ENCODE measurements around the gene THAP4.

THAP4 gene, protein sequence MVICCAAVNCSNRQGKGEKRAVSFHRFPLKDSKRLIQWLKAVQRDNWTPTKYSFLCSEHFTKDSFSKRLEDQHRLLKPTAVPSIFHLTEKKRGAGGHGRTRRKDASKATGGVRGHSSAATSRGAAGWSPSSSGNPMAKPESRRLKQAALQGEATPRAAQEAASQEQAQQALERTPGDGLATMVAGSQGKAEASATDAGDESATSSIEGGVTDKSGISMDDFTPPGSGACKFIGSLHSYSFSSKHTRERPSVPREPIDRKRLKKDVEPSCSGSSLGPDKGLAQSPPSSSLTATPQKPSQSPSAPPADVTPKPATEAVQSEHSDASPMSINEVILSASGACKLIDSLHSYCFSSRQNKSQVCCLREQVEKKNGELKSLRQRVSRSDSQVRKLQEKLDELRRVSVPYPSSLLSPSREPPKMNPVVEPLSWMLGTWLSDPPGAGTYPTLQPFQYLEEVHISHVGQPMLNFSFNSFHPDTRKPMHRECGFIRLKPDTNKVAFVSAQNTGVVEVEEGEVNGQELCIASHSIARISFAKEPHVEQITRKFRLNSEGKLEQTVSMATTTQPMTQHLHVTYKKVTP

DNA sequence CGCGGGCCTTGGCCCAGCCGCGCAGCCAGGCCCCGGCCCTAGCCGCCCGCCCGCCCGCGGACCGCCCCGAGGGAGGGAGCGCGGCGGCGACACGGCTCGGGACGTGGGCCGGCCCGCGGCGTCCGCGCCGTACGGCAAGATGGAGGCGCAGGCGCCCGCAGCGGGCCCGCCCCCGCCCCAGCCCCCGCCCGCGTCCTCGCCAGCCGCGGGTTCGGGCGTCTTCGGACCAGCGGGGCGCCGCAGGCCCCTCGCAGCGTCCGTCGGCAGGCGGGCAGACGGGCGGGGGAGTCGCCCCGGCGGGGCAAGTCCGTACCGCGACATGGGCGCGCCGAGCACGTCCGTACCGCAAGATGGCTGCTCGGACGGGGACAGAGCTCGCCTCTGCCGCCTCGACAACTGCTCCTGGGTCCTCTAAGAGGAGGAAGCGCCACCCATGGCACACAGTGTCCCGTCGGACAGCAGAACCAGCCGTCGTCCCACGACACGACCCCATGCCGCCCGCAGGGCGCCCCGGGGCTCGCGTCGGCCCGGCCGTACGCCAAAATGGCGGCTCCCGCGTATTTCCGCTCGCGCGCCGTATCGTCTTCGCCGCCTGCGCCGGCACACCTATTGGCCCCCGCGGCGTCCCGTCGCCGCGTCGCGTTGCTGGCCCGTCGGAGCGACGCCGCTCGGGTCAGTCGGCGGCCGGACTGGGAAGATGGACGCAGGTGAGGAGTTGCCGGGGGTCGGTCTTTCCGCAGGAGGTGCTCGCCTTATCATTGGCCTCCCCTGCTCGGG is at the start of gene THAP4, which contains the start of gene ATG4B:
Gene THAP4 (minus strand): TSS at position 141 of the 777 bp plus-strand sequence. CDS start 141 bp downstream, outside the sequence.
Gene ATG4B (plus strand): TSS at position 676 of the 777 bp plus-strand sequence. CDS start 22 bp downstream, at position 698.
- Histone ChIP-seq H3K9ac (ENCODE audit: low read length) (peak within 1 kb of the TSS; percentile 84), H3K4me1 (ENCODE audit: control insufficient read depth, insufficient read depth, low read length) (peaks cover 17% of the 10 kb centered on the region), H3K27me3 (ENCODE audit: control insufficient read depth, insufficient read depth, low read length) (no peaks in the 10 kb centered on the region), H3K36me3 (ENCODE audit: control insufficient read depth, insufficient read depth, low read length) (no peaks in the 10 kb centered on the region), H3K9me3 (ENCODE audit: control insufficient read depth, low read length) (no peaks in the 10 kb centered on the region), H3K4me3 (ENCODE audit: low read length) (peak within 1 kb of the TSS; percentile 74)

DNA sequence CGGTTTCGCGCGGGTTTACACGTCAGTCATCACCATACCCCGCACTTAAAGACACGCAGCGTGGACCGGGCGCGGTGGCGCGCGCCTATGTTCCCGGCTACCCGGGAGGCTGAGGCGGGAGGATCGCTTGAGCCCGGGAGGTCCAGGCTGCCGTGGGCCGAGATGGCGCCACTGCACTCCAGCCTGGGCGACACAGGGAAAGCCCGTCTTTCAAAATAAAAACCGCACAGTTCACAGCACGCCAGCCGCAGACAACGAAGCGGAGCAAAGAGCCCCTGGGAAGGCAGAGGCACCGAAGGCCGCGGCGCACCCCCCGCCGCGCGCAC is 49.3 kb upstream of the THAP4 start:
- H3K9ac ChIP-seq (ENCODE audit: low read length), result peak overlapping the region; percentile 60

DNA sequence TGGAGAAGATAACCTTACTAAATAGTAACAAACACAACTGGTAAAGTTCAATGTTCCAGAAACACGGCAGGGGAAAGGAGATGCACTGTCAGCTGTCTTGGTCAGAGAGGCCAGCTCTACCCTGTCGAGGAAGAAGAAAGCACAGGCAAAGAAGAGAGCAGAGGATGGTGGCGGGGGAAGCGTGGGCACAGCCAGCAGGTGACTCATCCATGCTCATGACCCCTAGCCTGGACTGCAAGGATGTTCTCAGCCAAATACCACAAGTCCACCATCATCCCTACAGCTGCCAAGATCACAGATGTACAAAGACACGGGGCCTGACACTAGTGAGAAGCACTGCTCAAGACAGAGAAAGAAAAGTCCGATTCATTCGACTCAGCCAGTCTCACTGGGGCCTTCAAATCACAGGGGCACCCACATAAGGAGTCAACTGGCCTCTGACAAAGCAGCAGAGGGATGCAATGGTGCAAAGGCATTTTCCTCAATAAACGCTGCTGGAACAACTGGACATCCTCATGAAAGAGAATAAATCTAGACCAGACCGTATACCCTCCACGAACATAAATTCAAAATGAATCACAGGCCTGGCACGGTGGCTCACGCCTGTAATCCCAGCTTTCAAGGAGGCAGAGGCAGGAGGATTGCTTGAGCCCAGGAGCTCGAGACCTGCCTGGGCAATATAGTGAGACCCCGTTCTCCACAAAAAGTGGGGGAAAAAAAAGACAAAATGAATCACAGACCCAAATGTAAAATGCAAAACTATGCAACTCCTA is 44.1 kb upstream of the THAP4 start:
- no peak overlapping the region for H3K4me3 ChIP-seq (ENCODE audit: low read length)
- H3K27me3 ChIP-seq (ENCODE audit: control insufficient read depth, insufficient read depth, low read length), result no peaks in the 10 kb centered on the region
- H3K9ac ChIP-seq (ENCODE audit: low read length), result no peak overlapping the region
- no peaks in the 10 kb centered on the region for H3K36me3 ChIP-seq (ENCODE audit: control insufficient read depth, insufficient read depth, low read length)
- H3K9me3 ChIP-seq (ENCODE audit: control insufficient read depth, low read length), result no peaks in the 10 kb centered on the region
- H3K4me1 ChIP-seq (ENCODE audit: control insufficient read depth, insufficient read depth, low read length), result no peaks in the 10 kb centered on the region

More for the DNA sequence above, 49.3 kb upstream of the THAP4 start:
- Histone ChIP-seq H3K36me3 (ENCODE audit: control insufficient read depth, insufficient read depth, low read length) (no peaks in the 10 kb centered on the region), H3K27me3 (ENCODE audit: control insufficient read depth, insufficient read depth, low read length) (no peaks in the 10 kb centered on the region), H3K4me1 (ENCODE audit: control insufficient read depth, insufficient read depth, low read length) (no peaks in the 10 kb centered on the region), H3K4me3 (ENCODE audit: low read length) (peak overlapping the region; percentile 57), H3K9me3 (ENCODE audit: control insufficient read depth, low read length) (no peaks in the 10 kb centered on the region)

DNA sequence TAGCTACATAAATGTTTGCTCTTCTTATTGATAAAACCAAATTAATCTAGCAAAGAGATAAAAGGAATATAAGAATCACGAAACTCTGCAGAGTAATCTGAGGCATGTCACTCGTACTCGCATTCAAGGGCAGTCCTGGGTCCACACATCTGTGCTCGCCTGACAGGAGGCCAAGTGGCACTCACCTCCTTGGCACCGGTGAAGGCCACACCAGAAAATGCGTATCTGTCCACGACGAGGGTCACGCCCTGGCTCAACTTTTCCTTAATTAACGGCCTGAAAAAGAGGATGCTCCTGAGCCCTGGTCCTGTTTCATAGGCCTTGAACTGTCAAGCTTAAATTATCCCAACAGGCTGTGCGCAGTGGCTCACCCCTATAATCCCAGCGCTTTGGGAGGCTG is 43.1 kb upstream of the THAP4 start:
- no peaks in the 10 kb centered on the region for H3K4me1 ChIP-seq (ENCODE audit: control insufficient read depth, insufficient read depth, low read length)
- H3K4me3 ChIP-seq (ENCODE audit: low read length), result no peak overlapping the region
- H3K27me3 ChIP-seq (ENCODE audit: control insufficient read depth, insufficient read depth, low read length), result no peaks in the 10 kb centered on the region
- no peak overlapping the region for H3K9ac ChIP-seq (ENCODE audit: low read length)
- no peaks in the 10 kb centered on the region for H3K36me3 ChIP-seq (ENCODE audit: control insufficient read depth, insufficient read depth, low read length)
- H3K9me3 ChIP-seq (ENCODE audit: control insufficient read depth, low read length), result no peaks in the 10 kb centered on the region

DNA sequence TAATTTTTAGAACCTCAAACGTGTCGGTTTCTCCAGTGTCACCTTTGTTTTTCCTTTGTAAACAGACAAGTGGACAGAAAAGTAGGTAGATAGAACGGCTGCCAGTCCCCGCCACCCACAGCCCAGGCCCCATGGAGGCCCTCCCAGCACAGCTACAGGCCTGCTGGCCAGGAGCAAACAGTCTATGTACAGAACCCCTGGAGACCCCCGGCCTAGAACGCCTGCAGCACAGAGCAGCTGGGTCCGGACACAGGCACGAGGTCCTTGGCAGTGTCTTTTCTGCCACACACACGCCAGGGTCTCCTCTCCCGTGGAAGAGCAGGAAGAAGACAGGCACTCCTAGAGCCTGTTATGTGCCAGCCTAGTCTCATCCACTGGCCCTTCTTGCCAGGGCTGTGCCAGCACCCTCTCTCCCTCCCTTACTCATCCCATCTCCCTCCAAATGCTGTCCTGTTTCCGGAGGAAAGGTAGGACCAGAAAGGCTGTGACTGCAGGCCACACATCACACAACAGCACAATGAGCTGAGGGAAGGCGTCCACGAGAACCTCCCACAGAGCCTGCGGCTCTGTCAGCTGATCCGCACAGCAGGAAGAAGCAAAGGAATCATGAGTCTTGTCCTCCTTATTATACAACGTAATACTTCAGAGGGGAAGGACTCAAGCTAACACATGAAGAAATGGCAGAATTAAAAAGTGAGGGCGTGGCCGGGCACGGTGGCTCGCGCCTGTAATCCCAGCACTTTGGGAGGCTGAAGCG is 42.0 kb upstream of the THAP4 start:
- Histone ChIP-seq H3K9me3 (ENCODE audit: control insufficient read depth, low read length) (no peaks in the 10 kb centered on the region), H3K4me1 (ENCODE audit: control insufficient read depth, insufficient read depth, low read length) (no peaks in the 10 kb centered on the region), H3K27me3 (ENCODE audit: control insufficient read depth, insufficient read depth, low read length) (no peaks in the 10 kb centered on the region), H3K4me3 (ENCODE audit: low read length) (no peak overlapping the region), H3K36me3 (ENCODE audit: control insufficient read depth, insufficient read depth, low read length) (no peaks in the 10 kb centered on the region), H3K9ac (ENCODE audit: low read length) (no peak overlapping the region)

DNA sequence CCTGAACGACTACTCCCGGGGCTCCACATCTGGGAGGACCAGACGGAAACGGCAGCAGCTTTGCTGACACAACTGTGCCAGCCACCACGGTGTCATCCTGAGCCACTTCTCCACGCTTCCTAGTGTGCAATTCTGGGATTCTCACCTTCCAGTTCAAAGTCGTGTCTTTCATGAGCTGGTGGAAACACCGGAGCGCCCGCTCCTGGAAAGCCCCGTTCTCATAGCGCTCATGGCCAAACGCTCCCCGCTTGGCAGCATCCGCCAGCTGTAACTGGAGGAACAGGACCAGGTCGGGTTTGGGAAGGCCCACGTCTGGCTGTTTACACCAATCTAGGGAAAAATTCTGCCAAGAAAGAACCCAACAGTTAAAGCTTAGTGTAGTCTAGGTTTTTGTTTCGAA is 41.3 kb upstream of the THAP4 start:
- Histone ChIP-seq H3K36me3 (ENCODE audit: control insufficient read depth, insufficient read depth, low read length) (no peaks in the 10 kb centered on the region), H3K4me3 (ENCODE audit: low read length) (no peak overlapping the region), H3K4me1 (ENCODE audit: control insufficient read depth, insufficient read depth, low read length) (no peaks in the 10 kb centered on the region), H3K9ac (ENCODE audit: low read length) (no peak overlapping the region), H3K27me3 (ENCODE audit: control insufficient read depth, insufficient read depth, low read length) (no peaks in the 10 kb centered on the region), H3K9me3 (ENCODE audit: control insufficient read depth, low read length) (no peaks in the 10 kb centered on the region)

DNA sequence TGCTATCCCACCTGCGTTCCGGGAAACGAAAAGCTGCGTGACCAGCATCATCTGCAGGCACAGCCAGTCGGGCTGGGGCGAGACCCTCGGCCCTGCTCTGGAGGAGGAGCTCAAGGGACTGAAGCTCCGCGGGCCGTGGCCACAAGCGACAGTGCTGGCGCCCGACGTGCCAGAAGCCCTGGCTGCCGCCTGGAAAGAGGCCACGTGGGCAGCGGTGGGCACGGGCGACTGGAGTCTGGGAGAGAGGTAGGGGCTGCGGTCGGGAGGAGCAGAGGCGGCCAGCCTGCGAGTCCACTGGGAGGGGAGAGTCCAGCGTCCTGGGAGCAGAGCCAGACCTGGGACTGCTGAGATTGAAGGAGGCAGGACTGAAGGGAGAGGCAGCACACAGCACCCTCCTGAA is 40.4 kb upstream of the THAP4 start:
- Histone ChIP-seq H3K4me1 (ENCODE audit: control insufficient read depth, insufficient read depth, low read length) (no peaks in the 10 kb centered on the region), H3K9me3 (ENCODE audit: control insufficient read depth, low read length) (no peaks in the 10 kb centered on the region), H3K36me3 (ENCODE audit: control insufficient read depth, insufficient read depth, low read length) (no peaks in the 10 kb centered on the region), H3K4me3 (ENCODE audit: low read length) (no peak overlapping the region), H3K27me3 (ENCODE audit: control insufficient read depth, insufficient read depth, low read length) (no peaks in the 10 kb centered on the region), H3K9ac (ENCODE audit: low read length) (no peak overlapping the region)

DNA sequence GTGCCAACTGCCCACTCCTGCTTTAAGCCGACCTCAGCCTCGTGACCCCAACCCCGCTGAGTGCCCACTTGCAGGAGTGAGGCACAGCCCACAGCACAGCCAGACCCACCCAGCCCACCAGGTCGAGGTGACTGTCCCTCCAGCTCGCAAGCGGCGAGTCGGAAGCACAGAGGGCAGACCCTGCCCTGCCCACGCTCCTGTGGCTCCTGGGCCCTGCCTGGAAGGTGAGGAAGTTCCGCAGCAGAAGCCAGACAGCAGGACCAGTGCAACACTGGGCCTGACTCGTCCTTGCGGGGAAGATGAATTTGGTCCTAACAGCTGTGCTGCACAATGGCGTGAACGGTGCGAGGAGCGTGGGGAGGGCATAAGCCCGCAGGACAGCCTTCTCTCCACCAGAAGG is 39.7 kb upstream of the THAP4 start:
- no peaks in the 10 kb centered on the region for H3K27me3 ChIP-seq (ENCODE audit: control insufficient read depth, insufficient read depth, low read length)
- H3K4me1 ChIP-seq (ENCODE audit: control insufficient read depth, insufficient read depth, low read length), result no peaks in the 10 kb centered on the region
- H3K9me3 ChIP-seq (ENCODE audit: control insufficient read depth, low read length), result no peaks in the 10 kb centered on the region
- H3K4me3 ChIP-seq (ENCODE audit: low read length), result no peak overlapping the region
- no peak overlapping the region for H3K9ac ChIP-seq (ENCODE audit: low read length)
- H3K36me3 ChIP-seq (ENCODE audit: control insufficient read depth, insufficient read depth, low read length), result no peaks in the 10 kb centered on the region

DNA sequence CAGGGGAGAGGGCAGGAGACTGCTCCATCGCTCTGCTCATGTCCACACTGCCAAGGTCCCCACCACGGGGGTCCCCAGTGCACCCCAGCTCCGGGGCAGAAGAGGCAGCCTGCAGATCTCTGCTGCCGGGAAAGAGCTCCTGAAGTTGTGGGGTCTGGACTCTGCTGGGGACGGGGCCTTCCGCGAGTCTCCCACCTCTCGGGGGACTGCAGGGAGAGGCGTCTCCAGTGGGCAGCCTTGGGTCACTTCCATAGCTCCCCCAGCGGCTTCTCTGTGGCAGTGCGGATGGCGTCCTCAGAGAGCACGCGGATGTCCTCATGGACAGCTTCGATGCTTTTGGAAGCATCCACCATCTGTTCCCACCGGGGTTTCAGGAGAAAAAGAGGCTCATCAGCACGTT is 38.9 kb upstream of the THAP4 start:
- H3K27me3 ChIP-seq (ENCODE audit: control insufficient read depth, insufficient read depth, low read length), result no peaks in the 10 kb centered on the region
- no peak overlapping the region for H3K4me3 ChIP-seq (ENCODE audit: low read length)
- H3K9ac ChIP-seq (ENCODE audit: low read length), result no peak overlapping the region
- no peaks in the 10 kb centered on the region for H3K36me3 ChIP-seq (ENCODE audit: control insufficient read depth, insufficient read depth, low read length)
- no peaks in the 10 kb centered on the region for H3K9me3 ChIP-seq (ENCODE audit: control insufficient read depth, low read length)
- H3K4me1 ChIP-seq (ENCODE audit: control insufficient read depth, insufficient read depth, low read length), result no peaks in the 10 kb centered on the region

DNA sequence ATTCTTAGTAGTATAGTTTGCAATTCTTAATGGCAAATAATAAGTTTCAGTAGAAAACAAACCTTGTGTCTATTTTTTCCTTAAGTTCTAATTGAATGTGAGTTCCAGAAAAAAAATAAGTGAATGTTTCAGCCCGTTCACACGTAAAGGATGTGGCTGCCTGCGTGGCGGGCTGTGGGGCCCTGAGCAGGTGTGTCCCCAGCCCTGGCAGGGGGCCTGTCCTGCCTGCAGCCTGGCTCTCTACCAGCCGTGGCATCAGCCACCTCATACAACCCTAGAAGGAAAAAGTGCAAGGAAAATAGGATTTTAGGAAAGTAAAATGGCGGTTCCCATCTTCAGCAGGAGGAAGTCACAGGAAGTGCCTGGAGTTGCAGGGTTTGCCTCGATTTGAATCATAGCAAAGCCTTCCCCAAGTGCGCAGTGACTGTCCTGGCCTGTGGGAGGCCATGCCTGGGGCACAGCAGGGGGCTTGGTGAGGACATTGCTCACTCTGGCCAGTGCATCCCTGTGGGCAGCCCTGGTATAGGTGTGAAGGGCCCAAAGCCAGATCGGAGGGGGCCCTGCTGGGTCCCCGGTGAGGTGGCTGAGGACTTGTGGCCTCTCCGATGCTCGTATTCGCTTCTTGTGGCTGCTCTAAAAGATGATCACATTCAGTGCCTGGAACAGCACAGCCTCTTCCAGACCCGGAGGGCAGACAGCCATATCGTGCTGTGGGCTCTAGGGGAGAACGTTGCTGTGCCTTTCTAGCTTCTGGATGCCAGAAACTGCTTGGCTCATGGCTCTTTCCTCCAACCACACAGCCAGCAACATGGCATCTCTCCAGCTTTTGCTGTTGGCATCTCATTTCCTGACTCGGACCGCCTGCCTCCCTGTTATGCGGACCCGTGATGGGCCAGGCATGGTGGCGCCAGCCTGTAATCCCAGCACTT is 37.1 kb upstream of the THAP4 start:
- no peaks in the 10 kb centered on the region for H3K9me3 ChIP-seq (ENCODE audit: control insufficient read depth, low read length)
- H3K4me3 ChIP-seq (ENCODE audit: low read length), result no peak overlapping the region
- no peak overlapping the region for H3K9ac ChIP-seq (ENCODE audit: low read length)
- no peaks in the 10 kb centered on the region for H3K27me3 ChIP-seq (ENCODE audit: control insufficient read depth, insufficient read depth, low read length)
- H3K36me3 ChIP-seq (ENCODE audit: control insufficient read depth, insufficient read depth, low read length), result no peaks in the 10 kb centered on the region
- H3K4me1 ChIP-seq (ENCODE audit: control insufficient read depth, insufficient read depth, low read length), result no peaks in the 10 kb centered on the region

Measured in mucosa of stomach (tissue), 1 donor.